Activated T-cell treated with anti-CD3 and anti-CD28 coated beads for 1 hour (primary cell): ENCODE data around the gene HK3.
"Not testable (repeated sequence)": the region's sequence is repeated elsewhere in the genome, so short reads cannot be mapped to it uniquely, and the experiment has no call there.

Source experiments
- DNase-seq: peaks from one replicate; pipeline ENCODE4 v3.0.0-alpha.2; 2020; ENCODE audit warnings: low read depth

Gene HK3

GRCh38 chr5:176883700-176884570 lies 15.2 kb downstream of the HK3 start:
- DNase-seq, result no peak

- no peak for DNase-seq
Measured at GRCh38 chr5:176882567-176882903, 16.6 kb downstream of the HK3 start.

- no peak for DNase-seq
Measured at GRCh38 chr5:176881816-176882566, 17.2 kb downstream of the HK3 start.

GRCh38 chr5:176881021-176881749 lies 18.0 kb downstream of the HK3 start:
- no peak for DNase-seq

- DNase-seq, result no peak
Measured at GRCh38 chr5:176880366-176881020, 18.7 kb downstream of the HK3 start.

GRCh38 chr5:176879663-176880361 lies 19.3 kb downstream of the HK3 start:
- DNase-seq, result no peak

- no peak for DNase-seq
Measured at GRCh38 chr5:176878906-176879662, 20.1 kb downstream of the HK3 start.

GRCh38 chr5:176878463-176878862 lies 20.7 kb downstream of the HK3 start:
- DNase-seq, result no peak

- DNase-seq, result no peak
Measured at GRCh38 chr5:176877793-176878331, 21.3 kb downstream of the HK3 start.

GRCh38 chr5:176876506-176877431 lies 22.4 kb downstream of the HK3 start:
- no peak for DNase-seq

GRCh38 chr5:176875783-176876505 lies 23.2 kb downstream of the HK3 start:
- DNase-seq, result no peak

- DNase-seq, result no peak
Measured at GRCh38 chr5:176875014-176875550, 24.1 kb downstream of the HK3 start.

GRCh38 chr5:176874198-176874780 lies 24.9 kb downstream of the HK3 start:
- no peak for DNase-seq

- DNase-seq, result no peak
Measured at GRCh38 chr5:176873541-176874172, 25.5 kb downstream of the HK3 start.

- not testable (repeated sequence) for DNase-seq
Measured at GRCh38 chr5:176873011-176873410, 26.1 kb downstream of the HK3 start.

GRCh38 chr5:176872586-176872985 lies 26.6 kb downstream of the HK3 start:
- DNase-seq, result not testable (repeated sequence)

GRCh38 chr5:176870644-176871043 lies 28.5 kb downstream of the HK3 start:
- DNase-seq, result not testable (repeated sequence)
